Neutrophil (primary cell): ENCODE measurements around the gene TMEM256.

Experiments used
- H3K27ac ChIP-seq: fragments of 200-600 bp; sonication (generic); 2 replicates; pipeline ENCODE4 v1.5.1; 2016; ENCODE audit warnings: mild to moderate bottlenecking, moderate library complexity
- H3K27me3 ChIP-seq: fragments of 200-600 bp; sonication (generic); 2 replicates; pipeline ENCODE4 v1.6.0; 2016; ENCODE audit warnings: mild to moderate bottlenecking
- H3K36me3 ChIP-seq: fragments of 200-600 bp; sonication (generic); 2 replicates; pipeline ENCODE4 v1.5.1; 2017
- H3K4me1 ChIP-seq, 2 experiments: fragments of 200-600 bp in 1 of 2; sonication (generic) in 1 of 2; 1 replicate in 1 of 2; 2 replicates in 1 of 2; pipeline versions ENCODE4 v1.5.1 to v1.6.1; 2013 to 2016; ENCODE audit warnings: low read depth in 1 of 2, low read length in 1 of 2, mild to moderate bottlenecking in 1 of 2, moderate library complexity in 1 of 2; ENCODE audit not compliant: control insufficient read depth in 1 of 2, insufficient read depth in 1 of 2
- H3K4me3 ChIP-seq, 2 experiments: fragments of 200-600 bp in 1 of 2; sonication (generic) in 1 of 2; 1 replicate in 1 of 2; 2 replicates in 1 of 2; pipeline ENCODE4 v1.5.1; 2013 to 2016; ENCODE audit warnings: low read depth in 1 of 2, low read length in 1 of 2, mild to moderate bottlenecking in 1 of 2, moderate library complexity in 1 of 2
- H3K9me3 ChIP-seq: fragments of 200-600 bp; sonication (generic); 2 replicates; pipeline ENCODE4 v1.5.1; 2016
- CTCF ChIP-seq: fragments of 200-600 bp; sonication (generic); IDR thresholded peaks from 2 replicates; pipeline ENCODE4 v1.5.1; 2016; ENCODE audit warnings: antibody characterized with exemption

Gene TMEM256

GRCh38 chr17:7407082-7407481, 3.2 kb upstream of the TMEM256 start:
- no peak overlapping the region for H3K4me3 ChIP-seq
- H3K27me3 ChIP-seq, result peaks cover 73% of the 10 kb centered on the region
- H3K9me3 ChIP-seq, result no peaks in the 10 kb centered on the region
- TF ChIP-seq CTCF, result no peak
- no peaks in the 10 kb centered on the region for H3K36me3 ChIP-seq
- H3K27ac ChIP-seq, result no peak overlapping the region
- peaks cover 14 to 30% of the 10 kb centered on the region in 2 experiments for H3K4me1 ChIP-seq

GRCh38 chr17:7406235-7406825, 2.4 kb upstream of the TMEM256 start:
- Histone ChIP-seq H3K4me1 (peaks cover 14 to 30% of the 10 kb centered on the region in 2 experiments), H3K9me3 (no peaks in the 10 kb centered on the region), H3K36me3 (no peaks in the 10 kb centered on the region), H3K4me3 (no peak overlapping the region), H3K27ac (no peak overlapping the region), H3K27me3 (peaks cover 69% of the 10 kb centered on the region)
- TF ChIP-seq CTCF, result no peak

GRCh38 chr17:7405350-7406234, 1.7 kb upstream of the TMEM256 start:
- no peaks in the 10 kb centered on the region for H3K9me3 ChIP-seq
- no peak overlapping the region for H3K27ac ChIP-seq
- H3K4me1 ChIP-seq, result peaks cover 14 to 30% of the 10 kb centered on the region in 2 experiments
- H3K27me3 ChIP-seq, result peaks cover 62% of the 10 kb centered on the region
- TF ChIP-seq CTCF, result no peak
- H3K36me3 ChIP-seq, result no peaks in the 10 kb centered on the region
- peak overlapping the region in 1 of 2 experiments; percentile 65 for H3K4me3 ChIP-seq

- Histone ChIP-seq H3K27me3 (peaks cover 56% of the 10 kb centered on the region), H3K27ac (peak overlapping the region; percentile 72), H3K4me1 (peaks cover 14 to 30% of the 10 kb centered on the region in 2 experiments), H3K36me3 (no peaks in the 10 kb centered on the region), H3K9me3 (no peaks in the 10 kb centered on the region), H3K4me3 (peak overlapping the region; percentile 65 to 71)
- TF ChIP-seq CTCF, result no peak
These were observed 946 bp upstream of the TMEM256 start for GRCh38 chr17:7404737-7405349.

- Histone ChIP-seq H3K9me3 (no peaks in the 10 kb centered on the region), H3K4me3 (peak overlapping the region; percentile 65 to 71), H3K27me3 (peaks cover 44% of the 10 kb centered on the region), H3K4me1 (peaks cover 14 to 30% of the 10 kb centered on the region in 2 experiments), H3K36me3 (no peaks in the 10 kb centered on the region), H3K27ac (peak overlapping the region; percentile 72)
- no peak for TF ChIP-seq CTCF
These were observed 245 bp downstream of the TMEM256 start for GRCh38 chr17:7403727-7403976.
